Ishikawa (cell line): ENCODE data around the gene PDE4D.

Source experiments
- CEBPB ChIP-seq: IDR thresholded peaks from 2 replicates; pipeline ENCODE4 v1.6.1; 2012
- CREB1 ChIP-seq: IDR thresholded peaks from 2 replicates; pipeline ENCODE4 v1.6.1; 2012; ENCODE audit warnings: low read depth
- EGR1 ChIP-seq: IDR thresholded peaks from 2 replicates; pipeline ENCODE4 v1.6.1; 2012
- EP300 ChIP-seq: IDR thresholded peaks from 2 replicates; pipeline ENCODE4 v1.6.1; 2012; ENCODE audit warnings: borderline replicate concordance
- FOXM1 ChIP-seq: IDR thresholded peaks from 2 replicates; pipeline ENCODE4 v1.6.1; 2012; ENCODE audit warnings: low read depth, borderline replicate concordance
- NFIC ChIP-seq: IDR thresholded peaks from 2 replicates; pipeline ENCODE4 v1.6.1; 2012
- RAD21 ChIP-seq: IDR thresholded peaks from 2 replicates; pipeline ENCODE4 v1.6.1; 2012; ENCODE audit warnings: low read depth
- TAF1 ChIP-seq: IDR thresholded peaks from 2 replicates; pipeline ENCODE4 v1.6.1; 2012; ENCODE audit warnings: low read depth, mild to moderate bottlenecking
- TCF12 ChIP-seq: IDR thresholded peaks from 2 replicates; pipeline ENCODE4 v1.6.1; 2012; ENCODE audit warnings: low read depth
- TEAD4 ChIP-seq: IDR thresholded peaks from 2 replicates; pipeline ENCODE4 v1.6.1; 2012
- YY1 ChIP-seq: IDR thresholded peaks from 2 replicates; pipeline ENCODE4 v1.6.1; 2012; ENCODE audit warnings: low read depth
- ZBTB7A ChIP-seq: IDR thresholded peaks from 2 replicates; pipeline ENCODE4 v1.6.1; 2012; ENCODE audit warnings: low read depth
- TF ChIP-seq, protein P1 (sequence below): IDR thresholded peaks from 2 replicates; pipeline ENCODE4 v1.6.1; 2012
- TF ChIP-seq, protein P2 (sequence below): IDR thresholded peaks from 2 replicates; pipeline ENCODE4 v1.6.1; 2012; ENCODE audit warnings: low read depth, mild to moderate bottlenecking
- TF ChIP-seq, protein P3 (sequence below): IDR thresholded peaks from 2 replicates; pipeline ENCODE4 v1.6.1; 2012

Gene PDE4D

DNA sequence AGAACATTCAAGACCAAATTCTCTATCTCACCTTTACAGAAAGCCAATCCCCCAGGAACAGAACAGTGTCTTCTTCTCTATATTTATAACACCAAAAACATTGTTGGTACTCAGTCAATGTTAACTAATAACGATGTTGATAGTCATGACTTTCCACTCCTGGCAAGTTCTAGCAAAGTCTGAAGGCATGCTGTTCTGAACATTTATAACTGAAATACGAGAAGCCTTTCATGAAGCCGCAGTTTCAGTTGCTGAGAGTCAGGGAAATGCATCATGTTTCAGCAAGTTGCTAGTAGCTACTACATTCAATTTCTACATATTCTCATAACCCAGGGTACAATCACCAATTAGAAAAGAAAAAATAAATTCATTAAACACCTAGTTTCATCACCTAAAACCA is 301.4 kb downstream of the PDE4D start:
- TF ChIP-seq EP300 (no peak), RAD21 (no peak), EGR1 (no peak), ZBTB7A (no peak), FOXM1 (no peak), CEBPB (no peak), TAF1 (no peak), TEAD4 (no peak), YY1 (no peak)
- TF ChIP-seq, protein P1, sequence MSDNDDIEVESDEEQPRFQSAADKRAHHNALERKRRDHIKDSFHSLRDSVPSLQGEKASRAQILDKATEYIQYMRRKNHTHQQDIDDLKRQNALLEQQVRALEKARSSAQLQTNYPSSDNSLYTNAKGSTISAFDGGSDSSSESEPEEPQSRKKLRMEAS = no peak
- TF ChIP-seq, protein P2, sequence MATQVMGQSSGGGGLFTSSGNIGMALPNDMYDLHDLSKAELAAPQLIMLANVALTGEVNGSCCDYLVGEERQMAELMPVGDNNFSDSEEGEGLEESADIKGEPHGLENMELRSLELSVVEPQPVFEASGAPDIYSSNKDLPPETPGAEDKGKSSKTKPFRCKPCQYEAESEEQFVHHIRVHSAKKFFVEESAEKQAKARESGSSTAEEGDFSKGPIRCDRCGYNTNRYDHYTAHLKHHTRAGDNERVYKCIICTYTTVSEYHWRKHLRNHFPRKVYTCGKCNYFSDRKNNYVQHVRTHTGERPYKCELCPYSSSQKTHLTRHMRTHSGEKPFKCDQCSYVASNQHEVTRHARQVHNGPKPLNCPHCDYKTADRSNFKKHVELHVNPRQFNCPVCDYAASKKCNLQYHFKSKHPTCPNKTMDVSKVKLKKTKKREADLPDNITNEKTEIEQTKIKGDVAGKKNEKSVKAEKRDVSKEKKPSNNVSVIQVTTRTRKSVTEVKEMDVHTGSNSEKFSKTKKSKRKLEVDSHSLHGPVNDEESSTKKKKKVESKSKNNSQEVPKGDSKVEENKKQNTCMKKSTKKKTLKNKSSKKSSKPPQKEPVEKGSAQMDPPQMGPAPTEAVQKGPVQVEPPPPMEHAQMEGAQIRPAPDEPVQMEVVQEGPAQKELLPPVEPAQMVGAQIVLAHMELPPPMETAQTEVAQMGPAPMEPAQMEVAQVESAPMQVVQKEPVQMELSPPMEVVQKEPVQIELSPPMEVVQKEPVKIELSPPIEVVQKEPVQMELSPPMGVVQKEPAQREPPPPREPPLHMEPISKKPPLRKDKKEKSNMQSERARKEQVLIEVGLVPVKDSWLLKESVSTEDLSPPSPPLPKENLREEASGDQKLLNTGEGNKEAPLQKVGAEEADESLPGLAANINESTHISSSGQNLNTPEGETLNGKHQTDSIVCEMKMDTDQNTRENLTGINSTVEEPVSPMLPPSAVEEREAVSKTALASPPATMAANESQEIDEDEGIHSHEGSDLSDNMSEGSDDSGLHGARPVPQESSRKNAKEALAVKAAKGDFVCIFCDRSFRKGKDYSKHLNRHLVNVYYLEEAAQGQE = no peak
- TF ChIP-seq, protein P3, sequence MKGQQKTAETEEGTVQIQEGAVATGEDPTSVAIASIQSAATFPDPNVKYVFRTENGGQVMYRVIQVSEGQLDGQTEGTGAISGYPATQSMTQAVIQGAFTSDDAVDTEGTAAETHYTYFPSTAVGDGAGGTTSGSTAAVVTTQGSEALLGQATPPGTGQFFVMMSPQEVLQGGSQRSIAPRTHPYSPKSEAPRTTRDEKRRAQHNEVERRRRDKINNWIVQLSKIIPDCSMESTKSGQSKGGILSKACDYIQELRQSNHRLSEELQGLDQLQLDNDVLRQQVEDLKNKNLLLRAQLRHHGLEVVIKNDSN = no peak

DNA sequence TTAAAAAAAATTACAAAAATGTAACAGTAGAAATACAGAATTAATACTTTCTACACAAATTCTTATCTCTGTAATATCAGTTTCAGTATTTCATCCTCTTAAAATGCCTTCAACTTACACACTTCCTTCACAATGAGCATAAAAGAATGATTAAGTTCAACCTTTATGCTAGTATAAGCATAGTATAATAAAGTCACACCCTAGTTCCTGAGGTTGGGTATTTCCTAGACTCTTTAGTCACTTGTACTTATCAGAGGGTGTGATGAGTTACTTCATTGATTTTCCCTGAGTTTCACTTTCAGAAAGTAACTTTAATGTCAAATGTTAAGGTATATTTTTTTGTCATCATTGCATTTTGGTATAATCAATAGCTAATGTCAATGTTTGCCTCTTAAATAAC is 302.4 kb downstream of the PDE4D start:
- TF ChIP-seq CEBPB (no peak), RAD21 (no peak), EGR1 (no peak), NFIC (no peak), FOXM1 (no peak), ZBTB7A (no peak), YY1 (no peak)

DNA sequence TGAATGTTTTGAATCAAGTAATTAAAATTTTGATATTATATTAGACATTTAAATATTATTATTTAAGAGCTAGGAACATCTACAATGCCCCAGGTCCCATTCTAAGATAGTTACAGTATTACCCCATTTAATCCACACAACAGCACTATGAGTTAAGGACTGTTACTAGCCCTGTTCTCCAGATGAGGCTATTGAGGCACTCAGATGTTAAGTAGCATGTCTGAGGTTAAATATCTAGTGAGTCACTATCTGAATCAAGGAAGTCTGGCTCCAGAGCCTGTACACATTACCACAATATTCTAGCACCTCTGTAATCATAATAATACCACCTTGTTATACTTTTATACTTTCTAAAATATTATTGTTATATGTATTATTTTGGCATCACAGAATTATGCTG is 304.6 kb downstream of the PDE4D start:
- TF ChIP-seq, protein P1 = no peak
- no peak for TF ChIP-seq TAF1
- TF ChIP-seq FOXM1 = no peak
- TF ChIP-seq RAD21 = no peak
- no peak for TF ChIP-seq TEAD4
- TF ChIP-seq EP300 = no peak
- TF ChIP-seq YY1 = no peak
- no peak for TF ChIP-seq CREB1
- TF ChIP-seq TCF12 = no peak
- TF ChIP-seq CEBPB = no peak
- no peak for TF ChIP-seq ZBTB7A
- TF ChIP-seq NFIC = no peak
- TF ChIP-seq, protein P3 = no peak
- TF ChIP-seq, protein P2 = no peak
- no peak for TF ChIP-seq EGR1

DNA sequence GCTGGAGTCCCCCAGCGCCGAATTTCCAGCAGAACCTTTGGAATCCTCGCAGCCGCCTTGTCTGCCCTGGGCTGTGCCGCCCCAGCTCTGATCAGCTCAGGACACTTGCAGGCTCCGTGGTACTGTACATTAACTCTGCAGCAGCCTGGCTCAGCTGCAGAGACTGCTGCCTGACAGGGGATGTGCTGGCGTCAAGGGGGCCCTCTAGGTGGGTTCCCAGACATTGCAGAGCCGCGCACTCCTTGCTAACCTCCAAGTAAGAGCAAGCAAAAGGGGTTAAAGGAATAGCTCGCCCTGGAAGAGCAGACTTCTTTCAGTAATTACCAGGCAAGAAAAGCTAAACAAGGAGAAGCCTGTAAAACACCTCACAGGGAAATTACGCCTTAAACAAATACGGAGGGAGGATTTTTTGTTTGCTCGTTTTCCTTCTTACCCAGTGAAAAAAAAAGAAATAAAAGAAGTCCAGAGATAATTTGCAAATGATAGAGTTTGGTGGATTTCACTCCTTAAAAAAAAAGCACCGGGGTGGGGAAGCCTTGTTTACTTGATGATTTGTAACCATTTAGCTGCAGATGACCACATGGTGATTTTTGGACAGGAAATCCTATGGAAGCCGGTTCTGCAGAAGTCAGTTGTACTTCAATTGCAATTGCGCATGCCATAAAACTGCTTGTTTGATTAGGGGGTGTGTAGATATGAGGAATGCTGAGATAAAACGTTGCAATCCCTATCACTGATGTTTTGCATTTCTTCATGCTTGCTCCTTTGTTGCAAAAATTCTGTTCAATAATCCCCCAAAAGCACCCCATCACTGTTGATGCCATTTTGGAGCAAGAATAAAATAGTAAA is 305.8 kb downstream of the PDE4D start:
- TF ChIP-seq RAD21 (no peak), CEBPB (no peak), ZBTB7A (no peak), TAF1 (no peak), TCF12 (no peak), YY1 (no peak), EGR1 (no peak), CREB1 (no peak), EP300 (no peak), TEAD4 (no peak), NFIC (no peak)
- TF ChIP-seq, protein P3 = no peak
- TF ChIP-seq, protein P2 = no peak
- TF ChIP-seq, protein P1 = no peak
